ENCODE measurements around the gene BPNT1.
"Not testable (repeated sequence)": the region's sequence is repeated elsewhere in the genome, so short reads cannot be mapped to it uniquely, and the experiment has no call there.

DNA sequence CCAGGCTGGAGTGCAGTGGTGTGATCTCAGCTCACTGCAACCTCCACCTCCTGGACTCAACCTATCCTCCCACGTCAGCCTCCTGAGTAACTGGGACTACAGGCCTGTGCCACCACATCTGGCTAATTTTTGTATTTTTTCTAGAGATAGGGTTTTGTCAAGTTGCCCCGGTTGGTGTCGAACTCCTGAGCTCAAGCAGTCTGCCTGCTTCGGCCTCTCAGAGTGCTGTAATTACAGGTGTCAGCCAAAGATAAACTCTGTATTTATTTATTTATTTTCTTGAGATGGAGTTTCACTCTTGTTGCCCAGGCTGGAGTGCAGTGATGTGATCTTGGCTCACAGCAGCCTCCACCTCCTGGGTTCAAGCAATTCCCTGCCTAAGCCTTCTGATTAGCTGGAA lies 23.0 kb upstream of the BPNT1 start:
- TF ChIP-seq CTCF, POLR2A (IDR thresholded peaks at IDR 0.05): not testable (repeated sequence)
